Medulla oblongata (tissue), 1 donor: ENCODE data around the gene ENOX1.

Experiments used
- DNase-seq: peaks from one replicate; pipeline ENCODE4 v3.0.0-alpha.2; 2015; ENCODE audit errors: extremely low spot score

The ENOX1 gene

DNA sequence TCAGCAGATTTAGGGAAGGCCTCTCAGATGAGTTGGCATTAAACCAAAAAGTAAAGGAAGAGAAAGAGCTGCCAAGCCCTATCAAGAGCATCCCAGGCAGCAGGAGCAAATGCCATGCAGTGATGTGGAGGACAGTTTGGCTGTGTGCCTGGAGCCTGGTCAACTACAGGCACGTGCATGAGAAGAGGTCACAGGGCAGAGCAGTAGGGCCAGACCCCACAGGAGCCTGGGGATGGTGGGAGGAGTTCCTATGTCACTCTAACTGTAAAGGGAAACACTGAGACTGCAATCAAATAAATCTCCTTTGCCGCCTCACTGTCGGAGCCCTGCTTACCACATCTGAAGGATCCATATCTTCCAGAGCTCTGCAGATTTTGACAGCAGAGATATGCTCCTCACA is 240.5 kb downstream of the ENOX1 start:
- no peak for DNase-seq

GRCh38 chr13:43545317-43545874 is 241.4 kb downstream of the ENOX1 start:
- DNase-seq: no peak

DNA sequence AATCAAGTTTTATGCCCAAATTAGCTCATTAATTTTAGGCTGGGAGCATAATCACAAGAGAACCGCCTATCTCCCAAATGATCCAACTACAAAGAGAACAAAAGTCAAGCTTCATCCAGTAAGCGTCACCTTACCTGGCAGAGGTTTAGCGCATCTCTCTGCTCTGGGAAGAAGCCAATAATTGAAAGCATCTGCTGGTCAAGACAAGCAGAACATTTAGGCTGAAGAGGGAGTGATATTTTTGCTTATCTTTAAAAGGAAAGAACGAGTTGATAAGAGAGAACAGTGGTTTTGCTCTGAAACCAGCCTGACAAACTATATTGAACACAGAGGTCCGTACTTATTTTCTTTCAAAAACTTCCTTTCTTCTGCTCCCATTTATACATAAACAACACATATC is 242.1 kb downstream of the ENOX1 start:
- no peak for DNase-seq

- DNase-seq: no peak
Measured at GRCh38 chr13:43544011-43544410, 242.8 kb downstream of the ENOX1 start.

GRCh38 chr13:43543331-43543730 is 243.4 kb downstream of the ENOX1 start:
- no peak for DNase-seq

- DNase-seq: peak; percentile 25
Measured at GRCh38 chr13:43537124-43537523, 249.6 kb downstream of the ENOX1 start.

DNA sequence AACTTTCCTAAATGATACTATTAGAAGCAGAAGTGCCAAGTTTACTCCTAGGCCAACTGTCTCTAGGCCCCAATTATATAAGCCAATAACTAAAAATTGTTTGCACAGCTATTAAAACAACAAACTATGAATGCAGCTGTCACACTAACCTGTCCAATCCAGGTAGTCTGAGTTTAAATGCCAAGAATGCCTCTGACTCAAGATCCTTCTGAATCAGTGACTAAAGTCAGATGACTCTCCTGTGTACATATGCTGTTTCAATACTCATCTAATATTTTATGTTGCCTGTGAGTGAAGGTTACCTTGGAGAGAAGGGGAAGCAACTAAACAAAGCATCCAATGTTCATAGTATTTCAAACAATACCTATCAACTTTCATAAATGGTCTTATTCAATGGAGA is 257.0 kb downstream of the ENOX1 start:
- no peak for DNase-seq

DNA sequence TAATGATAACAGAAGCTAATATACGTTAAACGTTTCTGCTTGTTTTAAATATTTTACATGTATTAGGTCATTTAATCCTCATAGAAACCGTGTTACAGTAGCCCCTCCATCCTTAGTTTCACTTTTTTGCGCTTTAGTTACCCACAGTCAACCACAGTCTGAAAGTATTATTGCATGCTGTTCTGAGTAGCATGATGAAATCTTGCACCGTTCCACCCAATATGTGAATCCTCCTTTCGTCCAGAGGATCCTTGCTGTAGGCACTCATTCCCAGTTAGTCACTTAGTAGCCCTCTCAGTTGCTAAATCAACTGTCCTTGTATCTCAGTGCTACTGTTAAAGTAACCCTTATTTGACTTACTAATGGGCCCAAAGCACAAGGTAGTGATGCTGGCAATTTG is 257.8 kb downstream of the ENOX1 start:
- DNase-seq: no peak

DNA sequence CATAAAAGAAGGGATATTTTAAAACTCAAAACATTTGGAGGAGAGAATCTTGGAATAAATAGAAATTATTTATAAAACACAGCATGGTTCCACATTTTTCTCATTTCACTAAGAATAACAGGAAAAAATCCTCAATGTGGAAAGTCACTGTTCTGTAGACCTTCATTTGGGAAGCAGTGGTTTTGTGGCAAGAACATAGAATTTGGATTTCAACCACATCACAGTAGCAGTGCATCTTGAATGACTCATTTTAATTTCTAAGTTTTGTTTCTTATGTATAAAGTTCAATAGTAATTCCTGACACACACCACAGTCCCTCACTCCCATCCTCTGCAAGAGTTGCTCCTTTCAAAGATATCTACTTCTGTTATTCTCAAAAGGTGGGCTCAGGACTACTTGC is 264.0 kb downstream of the ENOX1 start:
- DNase-seq: no peak

- DNase-seq: no peak
Measured at GRCh38 chr13:43520351-43520750, 266.4 kb downstream of the ENOX1 start.

DNA sequence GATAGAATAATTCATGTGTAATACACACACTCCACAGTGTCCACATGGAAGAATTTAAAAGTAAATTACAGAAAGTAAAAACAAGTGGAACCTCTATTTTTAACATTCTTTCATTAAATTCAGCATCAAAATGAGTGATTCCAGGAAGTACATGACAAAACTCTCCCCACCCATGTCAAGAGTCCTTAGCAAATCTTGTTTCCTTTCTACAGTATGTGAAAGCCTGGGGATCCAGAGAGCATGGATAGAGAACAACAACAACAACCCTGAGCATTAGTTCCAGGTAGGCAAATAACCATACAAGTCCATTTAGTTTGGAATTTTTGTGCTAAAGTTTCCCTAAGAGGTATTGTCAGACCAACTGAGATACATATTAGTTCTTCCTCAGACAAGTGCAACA is 267.9 kb downstream of the ENOX1 start:
- no peak for DNase-seq

GRCh38 chr13:43516401-43516833 is 270.4 kb downstream of the ENOX1 start:
- peak; percentile 23 for DNase-seq

DNA sequence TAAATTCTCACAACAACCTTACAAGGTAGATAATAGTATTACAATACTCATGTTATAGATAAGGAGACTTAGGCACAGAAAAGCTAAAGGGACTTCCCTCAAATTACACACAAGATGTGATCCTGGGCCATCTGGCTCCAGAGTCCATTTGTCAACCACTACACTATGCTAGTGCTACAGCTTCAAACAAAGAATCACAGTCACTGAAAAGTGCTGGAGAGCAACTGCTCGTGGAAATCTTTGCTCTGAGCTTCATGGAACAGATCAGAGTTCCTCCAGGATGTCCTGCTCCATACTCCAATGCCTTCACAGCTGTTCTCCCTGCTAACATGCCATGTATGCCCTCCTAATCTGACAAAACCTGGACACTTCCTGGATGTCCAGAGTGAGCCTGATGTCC is 271.2 kb downstream of the ENOX1 start:
- DNase-seq: peak; percentile 32

- DNase-seq: no peak
Measured at GRCh38 chr13:43514311-43514710, 272.5 kb downstream of the ENOX1 start.

- DNase-seq: no peak
Measured at GRCh38 chr13:43512221-43512620, 274.6 kb downstream of the ENOX1 start.

DNA sequence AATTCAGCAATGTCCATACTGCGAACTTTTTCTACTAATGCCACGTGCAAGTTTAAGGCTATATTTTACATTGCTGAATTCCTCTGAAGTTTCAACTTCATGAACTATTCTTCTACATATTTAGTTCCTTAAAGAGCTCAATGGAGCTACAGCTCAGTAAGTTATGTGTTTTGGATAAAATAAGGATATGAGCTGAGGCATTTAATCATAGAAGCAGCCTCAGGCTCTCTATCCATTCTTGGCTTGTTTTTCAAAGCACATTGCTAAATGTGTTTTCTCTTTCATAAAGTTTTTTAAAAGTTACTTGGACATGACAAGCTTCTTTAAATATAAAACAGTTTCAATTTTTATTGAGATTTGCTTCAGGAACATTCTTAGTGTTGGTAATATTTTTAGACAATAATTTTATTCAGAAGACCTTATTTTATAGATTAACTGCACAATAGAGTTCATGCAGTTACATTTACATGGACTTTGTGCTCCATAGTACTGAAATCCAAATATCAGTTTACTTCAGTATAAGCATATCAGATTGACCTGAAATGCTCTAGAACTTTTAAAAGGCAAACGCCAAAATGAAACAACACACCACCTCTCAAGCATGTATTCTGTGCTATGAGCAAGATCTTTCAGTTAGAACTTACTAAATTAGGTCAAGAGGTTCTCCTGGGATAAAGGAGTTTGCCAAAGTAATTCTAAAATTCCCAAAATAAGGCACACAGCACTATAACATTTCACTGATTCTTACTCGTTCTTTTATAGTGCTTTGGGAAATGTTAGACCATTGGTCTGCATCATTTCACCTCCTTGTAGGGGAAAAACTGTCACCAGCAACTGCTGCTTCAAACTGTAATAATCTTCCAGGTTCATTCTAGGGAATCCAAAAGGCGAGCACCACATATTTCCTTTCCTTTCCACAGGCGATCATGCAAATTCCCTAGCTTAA is 275.5 kb downstream of the ENOX1 start:
- DNase-seq: no peak

GRCh38 chr13:43495732-43496131 is 291.0 kb downstream of the ENOX1 start:
- DNase-seq: no peak

GRCh38 chr13:43494206-43494605 is 292.6 kb downstream of the ENOX1 start:
- DNase-seq: no peak

DNA sequence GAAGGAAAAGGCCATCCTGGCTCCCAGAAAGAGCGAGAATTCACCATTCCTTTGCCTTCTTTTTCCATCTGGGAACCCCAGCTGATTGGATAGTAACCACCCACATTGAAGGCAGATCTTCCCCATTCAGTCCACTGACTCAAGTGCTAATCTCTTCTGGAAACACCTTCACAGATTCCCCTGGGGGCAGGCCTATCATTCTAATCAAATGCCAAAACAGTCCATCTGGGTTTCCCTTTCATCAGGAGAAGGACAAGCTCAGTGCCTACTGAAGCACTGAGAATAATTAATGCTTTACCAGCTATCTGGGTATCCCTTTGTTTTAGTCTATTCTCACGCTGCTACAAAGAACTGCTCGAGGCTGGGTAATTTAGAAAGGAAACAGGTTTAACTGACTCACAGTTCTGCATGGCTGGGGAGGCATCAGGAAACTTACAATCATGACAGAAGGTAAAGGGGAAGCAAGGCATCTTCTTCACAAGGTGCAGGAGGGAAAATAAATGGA is 293.2 kb downstream of the ENOX1 start:
- DNase-seq: no peak

GRCh38 chr13:43492745-43493144 is 294.0 kb downstream of the ENOX1 start:
- no peak for DNase-seq

- no peak for DNase-seq
Measured at GRCh38 chr13:43492311-43492710, 294.5 kb downstream of the ENOX1 start.

GRCh38 chr13:43489233-43489632 is 297.5 kb downstream of the ENOX1 start:
- no peak for DNase-seq

- no peak for DNase-seq
Measured at GRCh38 chr13:43487885-43488284, 298.9 kb downstream of the ENOX1 start.
